ENCODE measurements around the gene SCD5.

- TF ChIP-seq ZBTB10 (tag by site-specific recombination; IDR thresholded peaks at IDR 0.05) (no peak), ZNF621 (tag by site-specific recombination; IDR thresholded peaks at IDR 0.05) (no peak), ZNF280D (tag by site-specific recombination; IDR thresholded peaks at IDR 0.05) (no peak), ZBTB21 (tag by site-specific recombination; IDR thresholded peaks at IDR 0.05) (no peak), ZNF292 (tag by site-specific recombination; IDR thresholded peaks at IDR 0.05; ENCODE audit: borderline replicate concordance, low read depth) (no peak)
- TF ChIP-seq, protein P1, sequence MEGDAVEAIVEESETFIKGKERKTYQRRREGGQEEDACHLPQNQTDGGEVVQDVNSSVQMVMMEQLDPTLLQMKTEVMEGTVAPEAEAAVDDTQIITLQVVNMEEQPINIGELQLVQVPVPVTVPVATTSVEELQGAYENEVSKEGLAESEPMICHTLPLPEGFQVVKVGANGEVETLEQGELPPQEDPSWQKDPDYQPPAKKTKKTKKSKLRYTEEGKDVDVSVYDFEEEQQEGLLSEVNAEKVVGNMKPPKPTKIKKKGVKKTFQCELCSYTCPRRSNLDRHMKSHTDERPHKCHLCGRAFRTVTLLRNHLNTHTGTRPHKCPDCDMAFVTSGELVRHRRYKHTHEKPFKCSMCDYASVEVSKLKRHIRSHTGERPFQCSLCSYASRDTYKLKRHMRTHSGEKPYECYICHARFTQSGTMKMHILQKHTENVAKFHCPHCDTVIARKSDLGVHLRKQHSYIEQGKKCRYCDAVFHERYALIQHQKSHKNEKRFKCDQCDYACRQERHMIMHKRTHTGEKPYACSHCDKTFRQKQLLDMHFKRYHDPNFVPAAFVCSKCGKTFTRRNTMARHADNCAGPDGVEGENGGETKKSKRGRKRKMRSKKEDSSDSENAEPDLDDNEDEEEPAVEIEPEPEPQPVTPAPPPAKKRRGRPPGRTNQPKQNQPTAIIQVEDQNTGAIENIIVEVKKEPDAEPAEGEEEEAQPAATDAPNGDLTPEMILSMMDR (tag by site-specific recombination; IDR thresholded peaks at IDR 0.05): no peak
Measured at GRCh38 chr4:82592639-82593038, 206.0 kb downstream of the SCD5 start.
